IPS-NIHi11 (cell line): ENCODE measurements around the gene APOC3.

Experiments used
- DNase-seq: peaks from one replicate; pipeline ENCODE4 v3.0.0; 2012; ENCODE audit warnings: mixed read lengths, low spot score

APOC3 gene

DNA sequence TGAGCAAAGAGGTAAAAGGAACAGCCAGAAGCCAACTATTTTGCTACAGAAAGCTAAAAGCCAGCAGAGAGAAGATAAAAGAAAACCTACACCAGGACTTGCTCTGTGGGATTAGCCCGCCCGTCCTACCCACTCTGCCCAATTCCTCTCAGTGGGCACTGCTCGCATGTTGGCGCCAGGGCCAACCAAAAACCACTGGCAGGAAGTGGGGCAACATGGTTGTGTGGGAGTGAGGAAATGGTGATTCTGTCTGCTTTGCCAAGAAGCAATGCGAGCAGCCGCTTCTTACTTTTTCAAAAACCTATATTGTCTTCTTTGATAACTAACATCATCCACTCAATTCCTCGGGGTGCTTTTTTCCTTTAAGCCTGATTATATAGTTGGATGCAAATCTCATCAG lies 21.9 kb downstream of the APOC3 start:
- no peak for DNase-seq

DNA sequence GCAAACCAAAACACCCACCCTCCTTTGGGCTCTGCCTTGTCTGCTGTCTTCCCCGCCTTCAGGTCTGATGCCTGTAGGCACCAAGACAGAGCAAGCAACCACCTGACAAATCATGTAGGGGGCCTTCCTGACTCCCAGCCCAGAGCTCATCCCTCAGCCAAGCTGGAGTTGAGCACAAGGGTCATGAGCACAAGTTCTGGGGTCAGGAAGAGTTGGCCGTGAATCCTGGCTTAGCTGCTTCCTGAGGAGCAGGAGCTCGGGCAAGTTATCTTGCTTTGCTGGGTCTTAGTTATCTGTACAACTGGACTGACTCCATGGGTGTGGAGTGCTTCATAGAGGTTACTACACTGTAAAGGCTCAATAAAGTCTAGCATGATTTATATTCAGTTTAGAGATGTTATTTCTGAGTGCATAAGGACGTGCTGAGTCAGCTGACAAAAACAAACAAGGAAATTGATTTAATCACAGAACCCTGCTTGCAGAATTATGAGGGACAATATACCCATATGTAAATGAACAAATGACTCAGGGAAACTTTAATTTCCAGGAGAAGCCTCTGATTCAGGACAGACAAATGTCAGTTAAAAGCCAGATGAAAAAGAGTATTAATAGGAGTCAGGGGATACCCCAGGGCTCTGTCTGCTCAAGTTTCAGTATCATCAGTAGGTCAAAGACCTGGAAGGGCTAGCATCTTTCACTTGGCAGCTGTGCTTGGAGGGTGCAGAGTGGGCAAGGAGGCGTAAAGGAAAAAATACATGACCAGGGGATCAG lies 22.7 kb downstream of the APOC3 start:
- no peak for DNase-seq

DNA sequence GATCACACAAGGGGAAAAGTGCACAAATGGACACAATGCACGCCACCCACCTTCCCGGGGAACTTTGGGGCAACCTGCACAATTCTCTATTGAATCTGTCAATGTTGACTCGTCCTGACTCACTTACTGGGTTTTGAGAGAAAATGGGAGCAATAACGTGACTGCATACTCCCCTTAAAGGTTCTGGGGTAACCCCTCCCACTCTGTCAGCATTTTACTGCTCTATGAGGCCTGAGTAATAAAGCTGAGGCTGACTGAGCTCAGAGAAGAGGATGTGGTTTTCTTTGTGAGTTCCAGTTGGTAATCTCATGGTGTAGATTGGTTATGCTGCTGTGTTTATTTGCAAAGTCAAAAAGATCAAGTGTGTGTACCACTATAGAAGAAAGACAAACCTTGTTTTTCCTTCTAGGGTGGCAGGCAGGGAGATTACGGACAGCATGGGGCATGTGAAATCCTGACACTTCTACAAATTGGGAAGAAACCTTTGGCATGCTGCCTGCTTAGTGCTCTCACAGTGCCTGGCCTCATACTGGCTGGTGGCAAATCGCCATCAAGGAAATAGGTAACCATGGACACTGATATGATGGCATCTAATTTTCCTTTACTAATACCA lies 23.9 kb downstream of the APOC3 start:
- no peak for DNase-seq

DNA sequence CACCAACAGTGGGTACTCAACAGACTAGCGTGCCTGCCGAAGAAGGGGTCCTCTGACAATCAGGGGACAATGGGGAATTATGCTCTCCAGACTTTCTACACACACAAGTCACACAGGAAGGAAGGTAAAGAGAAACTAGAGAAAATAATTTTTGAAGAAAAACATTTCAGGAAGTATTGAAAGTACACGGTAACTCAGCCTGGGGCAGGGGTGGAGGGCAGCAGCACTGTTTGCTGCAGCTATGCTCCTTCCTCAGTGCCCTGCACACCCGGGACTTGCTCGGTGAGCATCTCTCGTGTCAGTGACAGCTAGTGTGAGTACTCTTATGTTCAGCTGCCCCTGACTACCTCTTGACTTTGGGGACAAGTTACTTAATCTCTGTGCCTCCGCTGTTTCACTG lies 25.7 kb downstream of the APOC3 start:
- DNase-seq = no peak

DNA sequence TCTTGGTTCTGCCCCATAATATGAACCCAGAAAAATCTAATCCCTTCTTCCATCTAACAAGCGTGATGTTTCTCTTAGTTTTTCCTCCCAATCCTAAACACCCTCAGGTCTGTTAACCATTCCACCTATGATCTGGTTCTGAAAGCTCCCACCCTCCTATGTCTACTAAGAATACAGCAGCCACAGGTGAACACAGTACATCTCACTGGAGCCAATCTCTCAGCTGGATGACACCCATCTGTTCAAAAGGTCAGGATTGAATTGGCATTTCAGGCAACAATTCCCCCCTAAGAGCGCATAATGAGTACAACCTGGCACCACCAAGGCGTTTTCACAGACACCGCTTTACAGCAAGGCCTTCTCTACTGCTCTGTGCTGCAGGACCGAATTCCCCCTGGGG lies 26.7 kb downstream of the APOC3 start:
- DNase-seq = no peak

GRCh38 chr11:116857316-116857715 lies 27.6 kb downstream of the APOC3 start:
- DNase-seq = no peak

GRCh38 chr11:116857936-116858335 lies 28.2 kb downstream of the APOC3 start:
- DNase-seq = no peak

GRCh38 chr11:116859175-116859574 lies 29.5 kb downstream of the APOC3 start:
- DNase-seq = no peak

DNA sequence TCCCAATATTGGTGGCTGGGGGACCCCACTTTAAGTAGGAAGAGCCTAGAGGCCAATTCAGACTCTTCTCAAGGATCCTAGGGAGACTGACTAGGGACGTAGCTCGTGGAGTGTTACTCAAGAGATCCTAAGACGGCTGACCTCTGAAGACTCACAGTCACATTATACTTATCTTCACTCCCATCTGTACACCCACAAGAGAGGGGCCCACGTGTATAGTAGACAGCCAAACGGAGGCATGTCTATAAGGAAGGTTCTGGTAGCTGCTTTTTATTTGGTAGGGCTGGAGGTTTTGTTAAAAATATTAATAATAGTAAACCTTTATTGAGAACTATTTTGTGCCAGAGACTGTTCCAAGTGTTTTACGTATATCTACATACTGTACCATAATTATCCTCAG lies 30.6 kb downstream of the APOC3 start:
- DNase-seq = no peak

DNA sequence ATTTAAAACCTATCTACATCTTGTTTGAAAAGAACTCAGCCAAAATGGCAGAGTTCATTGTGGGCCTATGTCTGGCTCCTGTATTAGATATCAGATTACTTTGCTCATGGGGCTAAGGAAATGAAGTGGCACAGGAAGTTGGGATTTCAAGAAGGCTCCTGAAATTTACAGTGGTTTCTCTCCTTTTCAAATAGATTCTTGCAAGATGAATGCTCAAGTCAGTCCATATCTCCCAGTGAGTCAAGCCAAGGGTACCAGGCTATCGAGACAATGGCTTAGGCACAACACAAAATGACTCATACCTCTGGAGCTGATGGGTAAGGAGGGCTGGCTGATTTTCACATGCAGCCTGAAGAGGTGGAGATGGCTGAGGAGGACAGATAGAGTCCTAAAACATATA lies 31.8 kb downstream of the APOC3 start:
- no peak for DNase-seq

GRCh38 chr11:116862185-116862584 lies 32.5 kb downstream of the APOC3 start:
- no peak for DNase-seq

- no peak for DNase-seq
These were observed 33.2 kb downstream of the APOC3 start for GRCh38 chr11:116862951-116863350.

GRCh38 chr11:116864531-116864930 lies 34.8 kb downstream of the APOC3 start:
- no peak for DNase-seq

GRCh38 chr11:116865696-116866095 lies 36.0 kb downstream of the APOC3 start:
- no peak for DNase-seq

- DNase-seq = no peak
These were observed 37.2 kb downstream of the APOC3 start for GRCh38 chr11:116866804-116867455.

- DNase-seq = no peak
These were observed 37.9 kb downstream of the APOC3 start for GRCh38 chr11:116867619-116868018.

GRCh38 chr11:116868066-116868465 lies 38.4 kb downstream of the APOC3 start:
- DNase-seq = no peak

GRCh38 chr11:116869610-116870009 lies 39.9 kb downstream of the APOC3 start:
- DNase-seq = no peak

DNA sequence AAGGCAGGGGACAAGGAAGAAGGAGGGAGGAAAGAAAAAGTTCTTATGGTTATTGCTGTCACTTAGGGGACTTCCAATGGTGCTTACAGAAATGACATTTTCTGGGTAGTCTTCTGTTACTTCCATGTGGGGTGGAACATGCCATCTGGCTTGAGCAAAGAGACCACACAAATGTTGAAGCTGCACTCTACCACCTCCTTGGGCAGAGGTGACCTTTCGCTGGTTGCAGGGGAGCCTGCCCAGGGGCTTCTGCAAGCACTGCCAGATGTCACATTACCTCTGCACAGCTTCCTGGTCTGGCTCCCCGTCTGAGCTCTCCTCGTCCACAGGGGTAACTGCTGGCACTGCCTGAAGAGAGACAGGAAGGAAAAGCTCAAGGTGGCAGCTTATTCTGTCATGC lies 40.3 kb downstream of the APOC3 start:
- DNase-seq = no peak

- DNase-seq = no peak
These were observed 41.5 kb downstream of the APOC3 start for GRCh38 chr11:116871248-116871647.

DNA sequence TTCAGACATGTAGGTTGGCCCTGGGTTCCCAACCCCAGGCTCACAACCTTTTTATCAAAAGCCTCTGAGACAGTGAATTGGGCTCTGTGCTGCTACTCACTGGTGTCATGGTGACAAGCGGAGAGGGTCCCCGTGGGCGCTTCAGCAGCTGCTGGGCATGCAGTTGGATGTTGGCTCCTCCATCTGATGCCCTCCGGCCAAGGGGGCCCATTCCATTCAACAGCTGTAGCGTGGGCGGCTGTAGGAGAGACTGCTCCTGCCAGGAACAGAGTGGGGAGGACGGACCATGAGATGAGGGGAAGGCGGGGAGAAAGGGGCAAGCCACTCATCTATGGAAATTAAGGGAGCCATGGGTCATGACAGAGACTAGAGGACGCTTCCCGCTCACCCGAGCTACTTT lies 43.7 kb downstream of the APOC3 start:
- no peak for DNase-seq

DNA sequence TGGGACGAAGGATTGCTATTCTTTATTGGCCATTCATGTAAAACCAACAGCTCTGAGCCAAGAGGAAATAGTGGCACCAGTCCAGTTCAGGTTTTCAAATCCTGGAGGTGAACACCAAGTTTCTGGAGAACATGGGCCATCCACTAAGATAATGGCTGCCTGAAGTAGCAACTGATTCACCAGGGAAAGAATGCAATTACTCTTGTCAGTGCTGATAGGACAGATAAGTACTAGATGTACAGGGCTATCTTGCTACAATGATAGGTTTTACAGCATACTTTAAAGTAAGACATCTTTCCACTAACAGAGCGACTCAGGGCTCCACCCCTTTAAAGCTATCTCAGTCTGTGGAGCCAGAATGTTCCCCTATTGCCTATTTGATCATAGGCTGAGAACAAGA lies 44.5 kb downstream of the APOC3 start:
- DNase-seq = no peak

- DNase-seq = no peak
These were observed 45.5 kb downstream of the APOC3 start for GRCh38 chr11:116875194-116875593.
